Muscle of leg (tissue), 11 donors: ENCODE measurements around the gene UBASH3A. TPM values are rescaled to one million over a fixed set of nuclear protein-coding genes. Genes with fewer than 3 reads are reported as not detected.

ENCODE experiments used
- DNase-seq: peaks from one replicate; pipeline ENCODE4 v3.0.0; 2013
- H3K27ac ChIP-seq: one replicate; pipeline ENCODE4 v1.5.1; 2013; ENCODE audit warnings: mild to moderate bottlenecking, low read length, control low read depth
- H3K27me3 ChIP-seq: one replicate; pipeline ENCODE4 v1.6.1; 2013; ENCODE audit warnings: low read length; ENCODE audit not compliant: control insufficient read depth, insufficient read depth
- H3K36me3 ChIP-seq: one replicate; pipeline ENCODE4 v1.6.1; 2013; ENCODE audit warnings: low read length; ENCODE audit not compliant: control insufficient read depth, insufficient read depth
- H3K4me1 ChIP-seq: one replicate; pipeline ENCODE4 v1.6.1; 2013; ENCODE audit warnings: low read length; ENCODE audit not compliant: control insufficient read depth, insufficient read depth
- H3K4me3 ChIP-seq: one replicate; pipeline ENCODE4 v1.5.1; 2013; ENCODE audit warnings: low read length, control low read depth
- H3K9me3 ChIP-seq: replicated peaks from 2 replicates; pipeline ENCODE4 v1.6.1; 2013; ENCODE audit warnings: low read depth, low read length; ENCODE audit not compliant: control insufficient read depth
- whole genome bisulfite sequencing: methylation state at CpG from one replicate; pipeline ENCODE4 v1.1.5; 2013; ENCODE audit warnings: missing lambda C conversion rate; ENCODE audit not compliant: insufficient coverage; 5-methylcytosine and 5-hydroxymethylcytosine counted together
- polyA plus RNA-seq, 8 donors: library from polyadenylated mRNA; unstranded; fragments of 120-200 nt; gene quantifications; one replicate each; pipeline versions ENCODE4 v1.2.1 to v1.2.3, GENCODE V29; 2013; ENCODE audit warnings: inconsistent platforms in 1 of 8, low replicate concordance in 1 of 8; ENCODE audit not compliant: insufficient read length in 8 of 8, insufficient read depth in 1 of 8
- total RNA-seq: library from RNA; stranded (reverse); fragments of 120-200 nt; gene quantifications from one replicate; pipeline ENCODE4 v1.2.4, GENCODE V29; 2013

UBASH3A gene
- total and polyA plus RNA-seq, 9 donors = 0.04 to 0.09 (median 0.08) TPM; not detected in 5

DNA sequence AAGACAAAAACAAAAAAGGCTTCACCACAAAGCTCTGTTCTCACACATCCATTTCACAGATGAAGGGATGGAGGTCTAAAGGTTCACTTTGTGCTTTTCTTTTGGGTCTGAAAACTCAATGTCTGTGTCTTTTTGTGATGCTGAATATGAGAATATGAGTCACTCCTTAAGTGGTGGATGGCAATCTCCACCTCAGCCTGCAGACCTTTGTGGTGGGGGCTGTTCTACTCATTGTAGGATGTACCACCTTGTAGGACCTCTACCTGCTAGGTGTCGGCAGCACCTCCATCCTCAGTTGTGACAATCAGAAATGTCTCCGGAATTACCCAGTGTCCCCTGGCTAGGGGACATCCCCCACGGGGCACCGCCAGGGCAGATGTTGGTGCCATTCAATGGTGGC is 42.8 kb downstream of the UBASH3A start:
- no peak overlapping the region for H3K4me3 ChIP-seq
- no peaks in the 10 kb centered on the region for H3K9me3 ChIP-seq
- H3K27ac ChIP-seq = no peak overlapping the region
- WGBS = 93% methylated on average over 4 of the region's 4 CpGs
- H3K27me3 ChIP-seq = peaks cover 5% of the 10 kb centered on the region
- DNase-seq = no peak
- no peaks in the 10 kb centered on the region for H3K4me1 ChIP-seq
- no peaks in the 10 kb centered on the region for H3K36me3 ChIP-seq

DNA sequence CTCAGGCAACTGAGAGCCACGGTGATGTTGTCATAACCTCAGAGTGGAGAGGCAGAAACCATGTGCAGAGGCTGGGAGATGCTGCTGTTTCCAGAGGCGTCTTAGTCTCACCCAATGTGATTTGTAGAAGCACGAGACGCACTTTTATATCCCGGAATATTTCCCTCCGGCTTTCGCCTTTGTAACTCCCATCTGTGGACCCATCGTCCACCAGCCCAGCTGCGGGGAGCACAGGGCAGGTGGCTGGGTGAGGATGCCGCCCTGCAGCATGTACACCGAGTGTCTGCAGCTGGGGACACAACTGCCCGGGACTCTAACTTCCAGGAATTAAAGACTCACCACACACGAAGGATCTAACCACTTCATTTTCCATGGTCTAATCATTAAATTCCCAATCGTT is 43.5 kb downstream of the UBASH3A start:
- Histone ChIP-seq H3K27me3 (peaks cover 5% of the 10 kb centered on the region), H3K36me3 (no peaks in the 10 kb centered on the region), H3K9me3 (no peaks in the 10 kb centered on the region), H3K4me1 (peaks cover 1% of the 10 kb centered on the region), H3K4me3 (no peak overlapping the region), H3K27ac (no peak overlapping the region)
- DNase-seq = no peak
- 69% methylated on average over 14 of the region's 14 CpGs for WGBS

GRCh38 chr21:42447732-42448131 is 44.0 kb downstream of the UBASH3A start:
- DNase-seq = no peak
- 91% methylated on average over 10 of the region's 10 CpGs for WGBS
- Histone ChIP-seq H3K9me3 (no peaks in the 10 kb centered on the region), H3K4me1 (peaks cover 7% of the 10 kb centered on the region), H3K36me3 (no peaks in the 10 kb centered on the region), H3K4me3 (no peak overlapping the region), H3K27me3 (peaks cover 5% of the 10 kb centered on the region), H3K27ac (no peak overlapping the region)

GRCh38 chr21:42448686-42449085 is 45.0 kb downstream of the UBASH3A start:
- peaks cover 16% of the 10 kb centered on the region for H3K4me1 ChIP-seq
- no CpG with 5 or more reads among the region's 3 CpGs for WGBS

GRCh38 chr21:42451941-42452340 is 48.2 kb downstream of the UBASH3A start:
- Histone ChIP-seq H3K9me3 (no peaks in the 10 kb centered on the region), H3K27me3 (peaks cover 4% of the 10 kb centered on the region), H3K36me3 (no peaks in the 10 kb centered on the region), H3K4me3 (no peak overlapping the region), H3K27ac (no peak overlapping the region), H3K4me1 (peaks cover 26% of the 10 kb centered on the region)
- no peak for DNase-seq
- 85% methylated on average over 7 of the region's 9 CpGs for WGBS

More at GRCh38 chr21:42448686-42449085, 45.0 kb downstream of the UBASH3A start:
- Histone ChIP-seq H3K9me3 (no peaks in the 10 kb centered on the region), H3K27me3 (peaks cover 2% of the 10 kb centered on the region), H3K36me3 (no peaks in the 10 kb centered on the region), H3K27ac (no peak overlapping the region), H3K4me3 (no peak overlapping the region)
- no peak for DNase-seq

GRCh38 chr21:42452401-42453223 is 48.9 kb downstream of the UBASH3A start:
- H3K9me3 ChIP-seq = no peaks in the 10 kb centered on the region
- H3K27me3 ChIP-seq = peaks cover 4% of the 10 kb centered on the region
- H3K4me3 ChIP-seq = no peak overlapping the region
- peak overlapping the region; percentile 26 for H3K27ac ChIP-seq
- no peaks in the 10 kb centered on the region for H3K36me3 ChIP-seq
- 67% methylated on average over 21 of the region's 22 CpGs for WGBS
- peaks cover 26% of the 10 kb centered on the region for H3K4me1 ChIP-seq
- peak; percentile 50 for DNase-seq

DNA sequence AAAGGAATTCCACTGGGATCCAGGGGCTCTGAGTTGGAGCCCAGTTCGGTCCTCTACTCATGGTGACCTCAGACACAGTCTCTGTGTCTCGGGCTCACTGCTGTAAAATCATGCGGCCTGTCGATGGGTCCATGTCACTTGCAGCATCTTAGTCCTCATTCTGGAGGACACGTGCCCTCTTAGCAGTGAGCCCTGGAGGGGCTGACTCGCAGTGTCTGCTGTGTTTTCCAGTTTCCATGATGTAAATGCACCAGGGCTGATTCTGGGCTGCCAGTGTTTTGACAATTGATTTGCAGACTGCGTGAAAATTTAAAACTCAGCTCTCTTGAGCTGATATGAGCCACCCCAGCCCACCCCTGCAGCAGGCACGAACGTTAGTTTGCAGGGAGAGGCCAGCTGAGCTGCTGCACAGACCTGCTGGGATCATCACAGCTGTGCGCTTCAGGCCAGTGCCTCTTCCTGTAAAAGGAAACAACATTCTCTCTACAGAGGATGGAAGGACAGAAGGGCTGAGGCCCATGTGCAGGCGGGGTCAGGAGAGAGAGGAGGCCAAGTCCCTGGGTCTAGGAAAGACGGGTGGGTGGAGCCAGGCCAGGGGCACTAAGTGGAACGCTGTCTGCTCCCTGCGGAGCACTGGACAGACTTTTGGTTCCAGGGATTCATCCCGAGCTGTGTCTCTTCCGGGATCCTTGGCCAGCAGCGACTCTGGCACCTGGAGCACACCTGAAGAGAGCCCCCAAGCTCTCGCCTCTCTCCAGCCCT is 49.7 kb downstream of the UBASH3A start:
- Histone ChIP-seq H3K4me3 (no peak overlapping the region), H3K9me3 (no peaks in the 10 kb centered on the region), H3K4me1 (peaks cover 26% of the 10 kb centered on the region), H3K27ac (peak overlapping the region; percentile 26), H3K36me3 (no peaks in the 10 kb centered on the region), H3K27me3 (peaks cover 4% of the 10 kb centered on the region)
- DNase-seq = peak; percentile 76
- 24% methylated on average over 14 of the region's 18 CpGs for WGBS

GRCh38 chr21:42453986-42454570 is 50.4 kb downstream of the UBASH3A start:
- peaks cover 4% of the 10 kb centered on the region for H3K27me3 ChIP-seq
- no peak overlapping the region for H3K4me3 ChIP-seq
- H3K27ac ChIP-seq = peak overlapping the region; percentile 23
- no peaks in the 10 kb centered on the region for H3K9me3 ChIP-seq
- no peaks in the 10 kb centered on the region for H3K36me3 ChIP-seq
- peaks cover 26% of the 10 kb centered on the region for H3K4me1 ChIP-seq
- DNase-seq = no peak
- 47% methylated on average over 13 of the region's 19 CpGs for WGBS

GRCh38 chr21:42454786-42455185 is 51.1 kb downstream of the UBASH3A start:
- no peak overlapping the region for H3K4me3 ChIP-seq
- peak; percentile 51 for DNase-seq
- H3K27me3 ChIP-seq = peaks cover 4% of the 10 kb centered on the region
- WGBS = 20% methylated on average over 1 of the region's 9 CpGs
- peaks cover 26% of the 10 kb centered on the region for H3K4me1 ChIP-seq
- H3K9me3 ChIP-seq = no peaks in the 10 kb centered on the region
- no peaks in the 10 kb centered on the region for H3K36me3 ChIP-seq
- no peak overlapping the region for H3K27ac ChIP-seq

- Histone ChIP-seq H3K36me3 (no peaks in the 10 kb centered on the region), H3K9me3 (no peaks in the 10 kb centered on the region), H3K4me1 (peaks cover 26% of the 10 kb centered on the region), H3K4me3 (no peak overlapping the region), H3K27ac (no peak overlapping the region), H3K27me3 (peaks cover 4% of the 10 kb centered on the region)
- no peak for DNase-seq
- 25% methylated on average over 3 of the region's 9 CpGs for WGBS
Measured at GRCh38 chr21:42455196-42455595, 51.5 kb downstream of the UBASH3A start.
